CD4-positive, alpha-beta T cell treated with Interleukin-10 for 1 hour (primary cell): ENCODE measurements around the gene STEAP1B.
"Not testable (repeated sequence)": the region's sequence is repeated elsewhere in the genome, so short reads cannot be mapped to it uniquely, and the experiment has no call there.

Source experiments
- DNase-seq: peaks from one replicate; pipeline ENCODE4 v3.0.0-alpha.2; 2020

STEAP1B gene

DNA sequence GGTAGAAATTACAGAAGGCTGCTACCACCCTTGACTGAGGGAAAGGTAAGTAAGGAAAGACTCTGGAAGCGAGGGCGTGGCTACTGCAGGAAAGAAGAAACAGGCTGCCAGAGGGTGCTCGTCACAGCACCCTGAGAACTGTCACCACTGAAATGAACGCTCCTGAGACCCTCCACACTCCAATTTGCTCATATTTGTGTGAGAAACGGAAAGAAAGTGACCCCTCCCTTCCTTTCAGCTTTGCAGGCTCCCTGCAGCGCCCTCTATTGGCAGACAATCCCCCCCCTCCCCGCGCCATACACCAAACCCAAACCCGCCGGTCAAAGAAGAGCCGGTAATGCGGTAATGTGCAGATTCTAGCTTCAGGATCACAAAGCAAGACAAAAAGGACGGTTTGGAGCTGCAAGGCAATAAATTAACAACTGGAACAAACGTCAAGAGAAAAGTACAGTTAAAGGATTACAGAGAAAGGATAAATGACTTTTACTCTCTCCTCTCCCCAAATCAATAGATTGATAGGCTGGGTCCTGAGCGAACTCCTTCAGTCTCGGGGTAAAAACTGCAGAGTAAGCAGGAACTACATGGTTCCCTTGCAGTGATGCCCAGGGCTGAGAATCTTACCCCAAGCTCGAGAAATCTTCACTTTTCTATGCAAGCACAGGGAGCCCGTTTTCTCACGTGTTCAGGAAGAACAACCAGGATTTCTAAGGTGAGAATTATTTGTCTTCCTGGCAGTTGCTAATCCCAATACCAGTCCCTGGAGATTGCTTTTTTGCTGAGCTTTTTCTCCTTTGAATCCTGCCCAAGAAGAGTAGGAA is 47.6 kb downstream of the STEAP1B start:
- DNase-seq, result peak; percentile 6

DNA sequence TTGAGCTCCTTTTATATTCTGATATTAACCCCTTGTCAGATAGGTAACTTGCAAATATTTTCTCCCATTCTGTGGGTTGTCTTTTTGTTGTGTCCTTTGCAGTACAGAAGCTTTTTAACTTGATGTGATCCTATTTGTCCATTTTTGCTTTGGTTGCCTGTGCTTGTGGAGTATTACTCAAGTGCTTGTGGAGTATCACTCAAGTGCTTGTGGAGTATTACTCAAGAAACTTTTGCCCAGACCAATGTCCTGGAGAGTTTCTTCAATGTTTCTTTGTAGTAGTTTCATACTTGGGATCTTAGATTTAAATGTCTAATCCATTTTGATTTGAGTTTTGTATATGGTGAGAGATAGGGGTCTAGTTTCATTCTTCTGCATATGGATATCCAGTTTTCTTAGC is 50.0 kb downstream of the STEAP1B start:
- not testable (repeated sequence) for DNase-seq

DNA sequence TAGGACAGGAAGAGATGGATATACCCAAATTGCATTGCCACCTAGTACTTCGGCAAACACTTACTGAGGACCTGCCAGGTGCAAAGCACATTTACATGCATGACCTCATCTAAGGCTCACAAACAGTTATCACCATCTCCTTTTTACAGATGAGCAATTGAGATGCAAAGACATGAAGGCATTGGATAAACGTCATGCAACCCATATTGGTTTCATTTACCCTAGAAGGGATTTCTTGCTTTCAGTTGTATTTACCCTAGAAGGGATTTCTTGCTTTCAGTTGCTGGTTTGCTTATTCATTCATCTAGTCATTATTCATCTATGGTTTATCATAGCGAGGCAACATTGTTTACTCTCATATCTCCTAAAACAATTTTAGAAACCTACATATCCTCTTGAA is 52.2 kb downstream of the STEAP1B start:
- DNase-seq, result no peak

DNA sequence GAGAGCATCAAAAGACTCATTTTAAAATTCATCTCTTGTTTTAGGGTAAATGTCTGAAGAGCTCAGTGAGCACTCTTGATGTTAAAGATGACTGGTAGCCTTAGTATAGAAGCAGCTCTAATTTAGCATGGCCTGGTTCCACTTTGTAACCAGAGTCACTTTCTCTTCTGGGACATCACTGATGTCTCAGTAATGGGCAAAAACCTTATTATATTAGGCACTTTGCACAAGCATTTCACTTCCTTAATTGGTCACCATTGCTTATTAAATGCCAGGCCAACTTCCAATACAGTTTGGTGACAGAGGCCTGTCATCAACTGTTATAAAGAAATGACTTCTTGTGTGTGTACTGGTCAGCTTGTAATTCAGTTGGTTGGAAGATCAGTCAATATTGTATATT is 53.0 kb downstream of the STEAP1B start:
- no peak for DNase-seq

DNA sequence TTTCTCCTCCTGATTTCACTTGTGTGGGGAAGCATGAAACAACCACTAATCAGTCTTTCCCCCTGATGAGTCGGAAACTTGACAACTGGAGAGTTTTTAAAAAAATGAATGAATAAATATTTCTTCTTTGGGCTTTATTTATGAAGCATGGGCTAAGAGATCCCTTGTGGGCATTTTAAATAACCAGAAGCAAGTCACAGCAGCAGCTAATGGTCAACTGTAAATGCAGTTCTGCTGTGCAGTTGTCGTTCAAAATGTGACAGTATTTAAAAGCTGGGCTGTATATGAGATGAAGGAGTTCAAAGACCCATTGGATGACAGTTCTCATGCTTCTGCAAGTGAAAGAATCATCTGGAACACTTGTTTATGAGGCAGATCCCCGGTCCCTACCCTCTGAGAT is 54.1 kb downstream of the STEAP1B start:
- no peak for DNase-seq

DNA sequence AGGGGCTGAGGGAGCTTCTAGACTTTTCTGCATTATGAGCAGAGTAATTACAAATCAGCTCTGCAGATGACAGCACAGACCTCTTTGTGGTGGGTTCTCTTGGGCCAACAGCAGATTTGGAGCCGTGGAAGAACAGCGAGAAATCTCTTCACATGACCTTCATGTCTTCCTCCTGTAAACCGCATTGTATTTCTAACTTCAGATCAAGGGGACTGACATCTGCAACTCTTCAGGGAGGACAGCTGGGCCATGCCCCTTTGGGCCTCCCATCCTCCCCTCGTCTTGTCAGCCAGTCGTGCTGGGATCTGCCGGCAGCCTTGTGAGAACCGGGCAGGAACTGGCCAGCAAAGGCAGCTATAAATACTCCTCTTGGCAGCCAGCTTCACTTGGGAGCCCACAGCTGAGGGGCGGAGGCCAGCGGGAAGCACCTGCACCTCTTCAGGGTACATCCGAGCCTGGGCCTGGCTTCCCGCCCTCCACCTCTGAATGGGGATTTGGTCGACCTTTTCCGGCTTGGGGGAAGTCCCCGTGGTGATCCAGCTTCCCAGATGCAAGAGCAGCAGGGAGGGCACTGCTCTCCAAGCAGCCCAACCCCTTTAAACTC is 54.7 kb downstream of the STEAP1B start:
- DNase-seq, result no peak

DNA sequence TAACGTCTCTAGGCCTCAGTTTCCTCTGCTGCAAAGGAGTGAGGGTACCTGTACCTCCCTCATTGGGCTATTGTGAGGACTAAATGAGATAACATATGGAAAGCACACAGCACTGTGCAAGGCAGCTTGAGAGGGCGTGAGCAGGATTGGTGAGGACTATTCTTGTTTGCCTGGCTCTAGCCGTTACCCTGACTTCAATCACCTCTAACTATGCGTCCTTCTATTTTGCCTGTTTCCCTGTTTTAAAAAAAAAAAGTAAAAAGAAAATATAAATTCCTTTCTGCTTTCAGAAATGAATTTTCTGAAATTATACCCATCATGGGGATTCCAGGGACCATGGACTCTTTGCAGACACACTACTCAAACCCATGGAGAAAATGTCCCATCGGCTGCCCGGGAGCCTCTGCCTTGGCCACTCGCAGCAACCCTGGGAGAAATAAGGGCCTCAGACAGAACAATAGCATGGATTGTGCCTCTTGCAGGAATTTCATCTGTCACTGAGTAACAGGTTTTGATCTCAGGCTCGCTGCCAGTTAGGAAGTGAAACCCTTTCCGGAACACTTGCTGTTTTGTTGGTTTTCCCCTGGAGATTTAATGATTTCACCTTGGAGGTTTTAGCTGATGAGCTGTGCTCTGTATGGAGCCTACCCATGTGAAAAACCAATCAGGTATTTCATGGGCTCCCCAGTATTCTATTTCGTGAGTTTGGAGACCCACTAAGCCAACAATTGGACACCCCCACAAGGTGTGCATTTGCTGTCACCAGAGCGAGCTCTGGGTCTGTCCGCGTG is 55.6 kb downstream of the STEAP1B start:
- no peak for DNase-seq

DNA sequence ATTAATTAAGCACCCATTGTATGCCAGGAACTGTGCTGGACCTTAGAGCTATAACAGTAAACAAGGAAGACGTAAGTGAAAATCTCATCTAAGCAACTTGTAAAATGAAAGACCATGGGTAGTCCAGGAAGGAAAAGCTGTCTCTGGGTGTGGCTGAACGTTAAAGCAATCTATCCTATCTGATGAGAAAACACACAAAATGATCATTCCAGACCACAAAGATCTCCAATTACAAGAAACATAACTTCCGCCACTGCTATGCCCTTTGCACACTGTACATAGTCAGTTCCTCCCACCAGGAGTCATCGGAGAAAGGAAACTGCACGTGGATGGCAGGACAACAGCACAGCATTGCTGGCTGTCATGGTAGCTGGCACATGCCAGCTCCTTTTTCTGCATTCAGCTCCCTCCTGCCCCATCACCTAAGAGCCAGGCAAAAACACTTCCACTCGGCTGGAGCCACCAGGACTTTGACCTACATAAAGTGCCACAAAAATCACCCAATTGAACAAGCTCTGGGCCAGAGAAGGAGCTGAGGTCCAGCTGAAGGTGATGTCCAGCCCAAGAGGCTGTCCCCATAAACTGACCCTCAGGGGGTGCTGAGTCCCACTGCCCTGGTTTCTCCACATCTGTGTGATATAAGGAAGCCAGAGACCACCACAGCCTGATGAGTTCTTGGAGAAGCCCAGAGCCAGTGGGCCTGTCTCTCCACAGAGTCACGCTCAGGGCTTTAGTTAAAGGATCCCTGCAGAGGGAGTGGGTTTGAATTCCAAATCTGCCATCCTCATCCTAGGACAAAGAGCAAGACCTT is 56.4 kb downstream of the STEAP1B start:
- DNase-seq, result no peak

DNA sequence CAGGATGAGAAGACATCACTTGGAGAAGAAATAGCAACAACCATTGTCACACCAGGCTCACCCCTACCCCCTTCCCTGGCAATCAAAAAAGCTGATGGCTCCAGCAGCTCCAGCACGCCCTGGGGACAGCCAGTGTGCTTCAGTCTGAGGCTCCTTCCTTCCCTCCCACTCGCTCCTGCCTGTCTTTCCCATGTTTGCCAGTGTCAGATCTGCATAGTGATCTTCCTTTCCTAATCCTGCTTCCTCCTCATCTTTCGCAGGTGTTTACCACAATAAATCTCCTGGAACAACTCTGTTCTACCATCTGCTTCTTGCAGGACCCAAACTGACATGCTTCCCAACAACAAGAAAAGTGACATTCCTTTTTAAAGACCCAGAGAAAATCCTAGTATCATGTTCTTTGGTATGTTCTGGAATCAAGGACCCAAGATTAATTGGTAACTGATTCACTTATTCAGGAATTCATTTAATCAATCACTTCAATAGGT is 57.1 kb downstream of the STEAP1B start:
- no peak for DNase-seq

DNA sequence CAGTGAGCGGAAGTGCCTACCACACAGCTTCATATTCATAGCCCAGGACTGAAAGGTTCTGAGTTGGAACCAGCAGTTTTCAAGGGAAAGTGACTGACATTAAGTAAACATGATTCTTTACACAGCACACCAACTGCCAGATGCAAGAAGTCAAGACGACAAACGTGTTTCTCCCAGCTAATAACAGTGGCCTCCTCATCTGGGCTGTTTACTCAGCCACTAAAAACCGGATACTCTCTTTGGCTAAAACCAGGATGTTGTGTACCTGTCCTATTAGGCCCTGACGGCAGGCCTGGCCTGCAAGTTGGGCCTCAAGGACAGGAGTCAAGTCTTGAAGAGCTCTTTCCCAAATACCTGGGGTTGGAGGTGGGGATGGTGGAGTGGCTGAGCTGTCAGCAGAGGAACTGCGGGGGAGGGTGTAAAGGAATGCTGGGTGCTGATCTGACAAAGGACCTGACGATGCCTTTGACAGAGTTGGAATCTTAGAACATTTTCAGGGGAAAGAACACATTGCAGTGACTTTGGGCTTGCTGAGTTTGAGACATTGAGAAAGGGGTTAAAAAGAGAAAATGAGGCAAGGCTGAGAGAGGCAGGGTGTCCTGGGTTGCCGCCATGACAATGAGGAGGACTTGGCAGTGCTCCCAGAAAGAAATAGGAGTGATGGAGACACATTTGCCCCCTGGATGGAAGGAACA is 57.7 kb downstream of the STEAP1B start:
- no peak for DNase-seq

DNA sequence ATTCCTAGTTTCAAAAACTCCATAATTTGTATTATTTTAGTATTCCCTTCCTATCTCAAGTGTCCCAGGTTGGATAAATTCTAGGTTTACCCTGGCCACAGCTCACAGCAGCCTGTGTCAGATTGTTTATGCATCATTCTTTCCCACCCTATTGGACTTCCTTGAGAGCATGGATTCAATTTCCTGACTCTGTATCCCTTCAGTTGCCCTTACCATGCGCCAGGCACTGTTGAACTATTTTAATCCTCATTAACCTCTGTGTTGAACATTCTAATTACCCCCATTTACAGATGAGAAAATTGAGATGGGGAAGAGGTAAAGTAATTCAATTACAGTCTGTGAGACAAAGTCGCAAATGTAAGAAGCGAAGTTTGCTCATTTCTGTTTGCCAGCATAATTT is 58.8 kb downstream of the STEAP1B start:
- DNase-seq, result no peak

DNA sequence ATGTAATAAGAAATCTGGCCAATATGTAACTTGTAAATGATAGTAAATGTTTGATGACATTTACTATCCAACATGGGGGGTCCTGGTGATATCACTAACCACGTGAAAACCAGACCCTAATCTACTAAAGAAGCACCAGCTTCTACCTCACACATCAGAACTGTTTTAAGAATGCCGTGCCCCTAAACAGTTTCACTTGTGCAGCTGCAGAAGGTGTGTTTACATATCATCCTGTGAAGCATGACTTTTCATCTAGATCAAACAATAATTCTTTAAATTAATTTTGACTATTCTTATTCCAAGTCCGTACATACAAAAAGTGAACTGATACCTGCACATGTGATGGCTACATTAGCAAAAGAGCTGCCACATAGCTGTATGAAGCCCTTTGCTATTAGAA is 61.0 kb downstream of the STEAP1B start:
- DNase-seq, result no peak

DNA sequence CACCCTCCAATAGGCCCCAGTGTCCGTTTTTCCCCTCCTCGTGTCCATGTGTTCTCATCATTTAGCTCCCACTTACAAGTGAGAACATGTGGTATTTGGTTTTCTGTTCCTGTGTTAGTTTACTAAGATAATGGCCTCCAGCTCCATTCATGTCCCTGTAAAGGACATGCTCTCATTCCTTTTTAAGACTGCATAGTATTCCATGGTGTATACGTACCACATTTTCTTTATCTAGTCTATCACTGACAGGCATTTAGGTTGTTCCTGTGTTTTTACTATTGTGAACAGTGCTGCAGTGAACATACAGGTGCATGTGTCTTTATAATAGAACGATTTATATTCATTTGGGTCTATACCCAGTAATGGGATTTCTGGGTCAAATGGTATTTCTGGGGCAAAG is 63.4 kb downstream of the STEAP1B start:
- not testable (repeated sequence) for DNase-seq

DNA sequence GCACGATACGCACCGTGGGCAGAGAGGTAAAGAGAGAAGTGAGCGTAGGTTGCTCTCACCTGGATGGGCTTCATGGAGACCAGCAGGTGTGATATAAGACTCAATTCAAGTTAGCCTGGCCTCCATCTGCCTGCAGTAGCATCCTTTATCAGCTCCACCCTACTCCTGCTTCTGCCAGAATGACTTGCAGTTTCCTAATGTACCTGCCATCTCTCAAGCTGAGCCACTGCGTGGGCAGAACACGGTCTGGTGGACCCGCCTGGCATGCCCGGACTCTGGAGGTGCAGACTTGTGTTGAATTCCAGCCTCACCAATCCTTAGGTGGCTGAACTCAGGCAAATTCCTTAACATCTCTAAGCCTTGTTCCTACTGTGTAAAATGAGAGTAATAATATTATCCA is 64.3 kb downstream of the STEAP1B start:
- no peak for DNase-seq

DNA sequence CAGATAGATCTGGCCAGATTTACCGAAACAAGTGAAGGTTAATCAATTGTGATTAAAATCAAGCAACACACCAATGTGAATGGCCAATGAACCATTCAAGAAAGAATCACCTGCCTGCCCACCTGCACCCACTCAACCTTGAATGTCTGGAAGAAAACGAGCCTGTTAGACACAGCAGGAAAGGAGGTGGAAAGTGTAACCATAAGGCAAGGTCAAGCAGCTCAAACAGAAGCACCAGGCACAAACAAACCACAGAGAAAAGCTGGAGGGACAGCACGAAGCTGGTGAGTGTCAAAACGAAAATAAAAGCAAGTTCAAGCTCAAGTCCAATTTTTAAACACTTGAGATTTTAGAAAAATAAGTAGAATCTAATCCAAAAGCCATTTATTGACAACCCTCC is 64.9 kb downstream of the STEAP1B start:
- no peak for DNase-seq

DNA sequence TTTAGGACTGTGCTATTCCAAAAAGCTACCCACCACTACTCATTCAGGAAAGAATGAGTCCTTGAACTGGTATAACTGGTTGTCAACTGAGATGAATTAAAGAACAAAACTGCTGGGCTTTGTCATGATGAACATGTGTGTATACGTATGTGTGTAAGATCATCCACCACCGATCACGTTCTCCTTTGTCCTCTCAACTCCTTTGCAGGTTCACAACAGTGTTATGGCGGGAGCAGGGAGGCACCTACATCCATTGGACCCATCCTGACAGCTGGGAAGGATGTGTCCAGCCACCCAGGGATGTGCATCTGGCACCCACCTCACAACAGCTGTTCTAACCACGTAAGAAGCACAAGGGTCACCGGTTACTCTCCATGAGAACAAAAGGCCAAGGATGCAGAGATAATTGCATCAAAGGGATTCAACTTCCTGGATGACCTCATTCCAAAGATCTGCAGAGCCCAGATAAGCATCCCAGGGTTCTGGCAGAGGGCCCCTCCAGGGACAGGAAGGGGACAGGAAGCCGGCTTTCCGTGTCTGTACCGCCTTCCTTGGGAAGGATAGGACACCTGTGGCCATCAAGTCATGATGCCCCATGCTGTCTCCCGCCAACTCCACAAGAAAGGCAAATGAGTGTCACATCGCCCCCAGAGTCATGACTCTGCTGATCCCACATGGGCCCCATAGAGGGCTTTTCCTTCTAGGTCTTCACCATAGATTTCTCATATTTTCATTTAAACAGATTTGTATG is 66.1 kb downstream of the STEAP1B start:
- DNase-seq, result no peak

DNA sequence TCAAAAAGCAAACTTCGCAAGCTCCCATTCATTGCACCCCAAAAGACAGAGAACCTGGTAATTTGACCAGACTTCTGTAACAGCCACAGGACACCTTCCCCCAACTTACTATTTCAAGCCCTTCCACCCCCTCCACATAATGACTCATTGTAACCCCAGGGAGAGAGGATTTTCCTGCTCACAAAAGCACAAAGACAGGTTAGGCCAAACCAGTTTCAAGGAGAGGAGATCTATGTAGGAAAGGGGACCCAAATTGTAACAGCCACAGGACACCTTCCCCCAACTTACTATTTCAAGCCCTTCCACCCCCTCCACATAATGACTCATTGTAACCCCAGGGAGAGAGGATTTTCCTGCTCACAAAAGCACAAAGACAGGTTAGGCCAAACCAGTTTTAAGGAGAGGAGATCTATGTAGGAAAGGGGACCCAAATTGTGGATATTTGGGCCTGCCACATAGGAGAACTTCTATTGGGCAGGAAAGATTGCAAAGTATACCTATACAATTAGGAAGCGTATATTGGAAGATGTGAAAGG is 66.8 kb downstream of the STEAP1B start:
- DNase-seq, result not testable (repeated sequence)

DNA sequence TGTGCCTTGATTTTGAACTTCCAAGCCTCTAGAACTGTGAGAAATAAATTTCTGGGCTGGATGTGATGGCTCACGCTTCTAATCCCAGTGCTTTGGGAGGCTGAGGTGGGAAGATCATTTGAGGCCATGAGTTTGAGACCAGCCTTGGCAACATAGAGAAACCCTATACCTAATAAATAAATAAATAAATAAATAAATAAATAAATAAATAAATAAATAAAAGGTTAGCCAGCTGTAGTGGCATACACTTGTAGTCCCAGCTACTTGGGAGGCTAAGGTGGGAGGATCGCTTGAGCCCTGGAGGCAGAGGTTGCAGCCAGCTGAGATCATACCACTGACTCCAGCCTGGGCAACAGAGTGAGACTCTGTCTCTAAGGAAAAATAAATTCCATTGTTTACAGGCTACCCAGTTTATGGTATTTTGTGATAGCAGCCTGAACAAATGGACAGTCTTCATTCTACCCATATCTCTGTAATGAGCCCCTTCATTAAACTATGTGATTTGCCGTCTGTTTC is 67.7 kb downstream of the STEAP1B start:
- DNase-seq, result no peak

DNA sequence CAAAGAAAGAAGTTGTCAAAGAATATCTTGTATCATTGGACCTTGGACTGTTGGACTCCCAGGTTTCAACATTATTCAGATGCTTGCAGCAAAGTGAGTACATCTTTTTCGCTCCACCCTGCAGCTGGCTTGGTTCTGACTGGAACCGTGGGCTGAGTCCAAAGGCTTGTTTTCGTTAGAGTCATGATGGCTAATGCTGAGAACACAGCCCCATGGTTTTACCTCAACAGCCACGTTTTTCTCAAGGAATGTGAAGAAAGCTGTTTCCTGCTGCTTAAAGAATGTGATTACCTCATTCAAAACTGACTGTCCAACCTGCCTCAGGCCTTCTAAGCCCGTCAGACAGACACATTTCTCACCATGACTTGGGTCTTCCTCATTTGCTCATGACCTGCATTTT is 69.5 kb downstream of the STEAP1B start:
- DNase-seq, result no peak

DNA sequence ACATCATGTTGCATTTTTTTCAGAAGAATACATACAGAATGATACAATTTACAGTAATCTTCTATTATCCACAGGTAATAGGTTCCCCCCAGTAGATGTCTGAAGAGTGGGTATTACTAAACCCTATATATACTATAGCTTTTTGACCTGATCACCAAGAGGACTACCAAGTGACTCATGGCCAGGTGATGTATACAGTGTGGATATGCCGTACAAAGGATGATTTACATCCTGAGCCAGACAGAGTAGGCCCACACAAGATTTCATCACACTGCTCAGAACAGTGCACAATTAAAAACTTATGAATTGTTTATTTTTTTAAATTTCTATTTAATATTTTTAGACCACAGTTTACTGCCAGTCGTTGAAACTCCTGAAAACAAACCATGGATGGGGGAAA is 70.6 kb downstream of the STEAP1B start:
- DNase-seq, result no peak

DNA sequence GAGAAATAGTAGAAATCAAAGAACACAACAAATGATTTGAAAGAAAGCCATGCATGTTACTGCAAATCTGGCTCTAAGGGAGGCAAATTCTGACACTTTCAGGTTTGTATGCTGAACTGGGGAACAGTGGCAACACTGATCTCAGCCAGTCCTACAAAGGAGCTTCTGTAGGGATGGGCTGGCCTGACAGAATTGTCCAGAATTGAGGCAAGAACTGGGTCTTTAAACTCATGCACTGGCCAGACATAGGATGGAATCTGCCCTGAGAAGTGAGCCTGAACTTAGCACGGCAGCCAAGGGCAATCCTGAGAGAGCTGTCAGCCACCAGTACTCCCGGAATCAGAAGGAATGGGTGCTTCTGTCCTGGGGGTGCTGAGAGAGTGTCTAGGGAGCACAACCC is 72.1 kb downstream of the STEAP1B start:
- DNase-seq, result no peak
